Amniotic epithelial cell (primary cell): ENCODE data around the gene PDZD11.
A peak's percentile ranks its signal among the peaks of the same experiment; 100 is the strongest.
"Not testable (repeated sequence)": the region's sequence is repeated elsewhere in the genome, so short reads cannot be mapped to it uniquely, and the experiment has no call there.

ENCODE experiments used
- DNase-seq: peaks from one replicate; pipeline ENCODE4 v3.0.0-alpha.2; 2010; ENCODE audit warnings: low read depth

Gene PDZD11

GRCh38 chrX:70289793-70290770 lies at the start of gene PDZD11, which contains the start of gene KIF4A:
Gene PDZD11, minus strand, starts transcription at chrX:70289927. Its CDS starts 586 bp downstream, at chrX:70289341.
Gene KIF4A, plus strand, starts transcription at chrX:70290104. Its CDS starts 355 bp downstream, at chrX:70290459.
- DNase-seq: peak; percentile 77

GRCh38 chrX:70338290-70338689 lies 48.6 kb upstream of the PDZD11 start:
- DNase-seq: no peak

- DNase-seq: no peak
Observed at GRCh38 chrX:70336767-70337166, 47.0 kb upstream of the PDZD11 start.

- no peak for DNase-seq
Observed at GRCh38 chrX:70332600-70332999, 42.9 kb upstream of the PDZD11 start.

GRCh38 chrX:70331161-70331560 lies 41.4 kb upstream of the PDZD11 start:
- DNase-seq: peak; percentile 87

- peak; percentile 23 for DNase-seq
Observed at GRCh38 chrX:70324326-70324725, 34.6 kb upstream of the PDZD11 start.

- DNase-seq: not testable (repeated sequence)
Observed at GRCh38 chrX:70323628-70324027, 33.9 kb upstream of the PDZD11 start.

GRCh38 chrX:70322784-70323183 lies 33.1 kb upstream of the PDZD11 start:
- no peak for DNase-seq

GRCh38 chrX:70313503-70313902 lies 23.8 kb upstream of the PDZD11 start:
- peak; percentile 81 for DNase-seq

- peak; percentile 86 for DNase-seq
Observed at GRCh38 chrX:70301716-70302115, 12.0 kb upstream of the PDZD11 start.

- peak; percentile 26 for DNase-seq
Observed at GRCh38 chrX:70293621-70294020, 3.9 kb upstream of the PDZD11 start.

GRCh38 chrX:70292788-70293187 lies 3.1 kb upstream of the PDZD11 start:
- DNase-seq: peak; percentile 81

- peak; percentile 21 for DNase-seq
Observed at GRCh38 chrX:70289168-70289792, 447 bp downstream of the PDZD11 start.

GRCh38 chrX:70281951-70282350 lies 7.8 kb downstream of the PDZD11 start, which contains the start of gene RAB41:
Gene RAB41, plus strand, starts transcription at chrX:70282172. Its CDS starts 46 bp downstream, at chrX:70282218.
- no peak for DNase-seq

GRCh38 chrX:70280573-70280972 lies 9.2 kb downstream of the PDZD11 start:
- no peak for DNase-seq

- DNase-seq: no peak
Observed at GRCh38 chrX:70279081-70279480, 10.6 kb downstream of the PDZD11 start.

- DNase-seq: not testable (repeated sequence)
Observed at GRCh38 chrX:70274029-70274428, 15.7 kb downstream of the PDZD11 start.

- no peak for DNase-seq
Observed at GRCh38 chrX:70268034-70268433, 21.7 kb downstream of the PDZD11 start, which contains the start of gene ARR3. Gene ARR3, plus strand, starts transcription at chrX:70268334. Its CDS starts 1,052 bp downstream, at chrX:70269386.

- DNase-seq: peak; percentile 46
Observed at GRCh38 chrX:70264784-70265183, 24.9 kb downstream of the PDZD11 start.

- peak; percentile 21 for DNase-seq
Observed at GRCh38 chrX:70262952-70263567, 26.7 kb downstream of the PDZD11 start.

GRCh38 chrX:70260104-70260503 lies 29.6 kb downstream of the PDZD11 start, which contains the start of gene P2RY4:
Gene P2RY4, minus strand, starts transcription at chrX:70260204. Its CDS starts 580 bp downstream, at chrX:70259624.
- DNase-seq: no peak
